Epithelial cell of esophagus (primary cell): ENCODE measurements around the gene ARHGEF28.

Source experiments
- DNase-seq: peaks from one replicate; pipeline ENCODE4 v3.0.0; 2010; ENCODE audit warnings: low read depth
- H3K4me3 ChIP-seq: 2 replicates; pipeline ENCODE4 v1.5.1; 2011; ENCODE audit warnings: mild to moderate bottlenecking, low read length, control low read depth
- CTCF ChIP-seq: IDR thresholded peaks from 2 replicates; pipeline ENCODE4 v1.5.1; 2011; ENCODE audit warnings: low read depth, mild to moderate bottlenecking, low read length, control low read depth, inconsistent platforms; ENCODE audit not compliant: insufficient read depth; ENCODE audit errors: missing control alignments

The ARHGEF28 gene

GRCh38 chr5:73950441-73950873 is 324.5 kb downstream of the ARHGEF28 start:
- TF ChIP-seq CTCF, result no peak
- H3K4me3 ChIP-seq, result no peak overlapping the region
- DNase-seq, result peak; percentile 43

- no peak for TF ChIP-seq CTCF
- no peak for DNase-seq
- no peak overlapping the region for H3K4me3 ChIP-seq
Observed at GRCh38 chr5:73950912-73951430, 325.0 kb downstream of the ARHGEF28 start.

DNA sequence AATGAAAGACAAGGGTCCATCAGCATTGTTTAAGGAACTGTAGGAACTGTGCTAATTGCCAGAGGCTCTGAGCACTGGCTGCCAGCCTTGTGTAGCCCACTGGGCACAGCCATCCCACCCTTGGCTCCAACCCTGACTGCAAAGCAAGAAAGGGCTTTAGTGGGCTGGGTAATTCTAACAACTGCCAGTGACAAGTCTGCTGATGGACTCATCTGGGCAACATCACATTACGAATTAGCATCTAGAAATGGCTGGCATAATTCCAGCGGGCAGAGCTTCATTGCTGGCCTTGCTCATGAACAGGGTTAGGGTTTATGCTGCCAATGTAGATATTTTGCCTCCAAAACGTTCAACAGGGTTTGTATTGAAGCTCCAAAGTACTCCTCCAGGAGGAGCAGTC is 326.9 kb downstream of the ARHGEF28 start:
- no peak for DNase-seq
- no peak overlapping the region for H3K4me3 ChIP-seq
- no peak for TF ChIP-seq CTCF

DNA sequence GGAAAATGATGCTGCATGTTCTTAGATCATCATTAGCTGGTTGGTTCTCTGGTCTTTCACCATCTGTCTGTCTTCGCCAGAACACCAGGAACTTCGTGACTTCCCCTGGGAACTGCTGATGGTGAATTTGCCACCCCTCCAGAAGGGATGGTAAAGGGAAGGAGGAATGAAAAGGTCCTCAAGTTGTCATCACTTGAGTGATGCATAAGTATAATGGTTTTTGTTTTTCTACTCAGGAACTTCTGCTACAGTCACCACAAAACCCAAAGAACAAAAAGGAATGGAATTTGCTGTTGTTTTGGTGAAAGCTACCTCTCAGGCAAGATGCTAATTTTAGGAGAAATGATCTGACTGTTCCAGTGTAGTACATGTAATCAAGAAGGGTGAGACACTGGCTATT is 328.4 kb downstream of the ARHGEF28 start:
- DNase-seq, result no peak
- TF ChIP-seq CTCF, result no peak
- H3K4me3 ChIP-seq, result no peak overlapping the region

- no peak overlapping the region for H3K4me3 ChIP-seq
- no peak for TF ChIP-seq CTCF
- DNase-seq, result no peak
Observed at GRCh38 chr5:73955271-73955846, 329.4 kb downstream of the ARHGEF28 start.

- no peak for TF ChIP-seq CTCF
- peak; percentile 95 for DNase-seq
- no peak overlapping the region for H3K4me3 ChIP-seq
Observed at GRCh38 chr5:73957397-73958001, 331.5 kb downstream of the ARHGEF28 start.

GRCh38 chr5:73958037-73958436 is 332.0 kb downstream of the ARHGEF28 start:
- DNase-seq, result no peak
- H3K4me3 ChIP-seq, result no peak overlapping the region
- no peak for TF ChIP-seq CTCF
